IMR-90 (cell line): ENCODE results near the gene TENM4.

ENCODE experiments used
- CEBPB ChIP-seq: IDR thresholded peaks from 2 replicates; pipeline ENCODE4 v1.6.1; 2012; ENCODE audit warnings: low read depth, low read length, improper control_type of control experiment
- MAFK ChIP-seq: IDR thresholded peaks from 2 replicates; pipeline ENCODE4 v1.6.1; 2012; ENCODE audit warnings: low read depth, low read length, improper control_type of control experiment
- MAZ ChIP-seq: IDR thresholded peaks from 2 replicates; pipeline ENCODE4 v1.6.1; 2012; ENCODE audit warnings: low read depth, mild to moderate bottlenecking, low read length, improper control_type of control experiment, moderate library complexity, borderline replicate concordance
- MXI1 ChIP-seq: IDR thresholded peaks from 2 replicates; pipeline ENCODE4 v1.6.1; 2012; ENCODE audit warnings: low read depth, mild to moderate bottlenecking, low read length, moderate library complexity, borderline replicate concordance
- POLR2A ChIP-seq: IDR thresholded peaks from 2 replicates; pipeline ENCODE4 v1.6.1; 2012; ENCODE audit warnings: mild to moderate bottlenecking, low read depth, low read length
- RAD21 ChIP-seq: IDR thresholded peaks from 2 replicates; pipeline ENCODE4 v1.6.1; 2012; ENCODE audit warnings: low read length, improper control_type of control experiment
- SMC3 ChIP-seq: fragments of 150-350 bp; IDR thresholded peaks from 2 replicates; pipeline ENCODE4 v1.6.1; 2016; ENCODE audit warnings: low read depth, mild to moderate bottlenecking, antibody characterized with exemption, low read length, moderate library complexity
- TF ChIP-seq, protein P1 (sequence below): conservative IDR thresholded peaks from 2 replicates; pipeline ENCODE4 v1.5.1; 2012; ENCODE audit warnings: mild to moderate bottlenecking, low read depth, low read length, improper control_type of control experiment
- TF ChIP-seq, protein P2 (sequence below): fragments of 150-350 bp; IDR thresholded peaks from 2 replicates; pipeline ENCODE4 v1.6.1; 2017; ENCODE audit warnings: mild to moderate bottlenecking, antibody characterized with exemption, low read length, low read depth
- TF ChIP-seq, protein P3 (sequence below): fragments of 150-350 bp; IDR thresholded peaks from 2 replicates; pipeline ENCODE4 v1.6.1; 2016; ENCODE audit warnings: low read depth, mild to moderate bottlenecking, low read length, moderate library complexity, borderline replicate concordance

DNA sequence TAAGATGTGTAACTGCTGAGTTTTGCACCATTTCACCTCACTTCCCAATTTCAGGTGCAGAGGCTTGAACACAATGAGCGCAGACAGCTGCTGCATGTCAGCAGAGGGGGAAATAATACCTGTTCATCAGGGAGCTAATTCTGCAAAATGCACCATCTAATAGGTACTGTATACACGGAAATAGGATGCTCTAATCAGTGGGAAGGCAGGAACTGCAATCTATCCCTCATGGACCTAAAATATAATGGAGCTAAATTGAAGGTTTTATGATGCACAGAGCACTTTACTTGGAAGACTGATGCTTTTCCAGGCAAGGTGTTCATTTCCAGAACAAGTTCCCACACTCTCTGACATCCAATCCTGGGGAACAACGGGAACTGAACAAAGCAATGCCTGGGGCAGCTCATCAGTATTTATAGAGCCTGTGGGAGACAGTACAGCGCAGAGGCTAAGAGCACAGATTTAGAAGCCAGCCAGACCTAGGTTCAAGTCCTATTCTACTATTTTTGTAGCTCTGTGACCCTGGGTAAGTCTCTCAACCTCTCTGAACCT lies 78.5 kb downstream of the TENM4 start:
- TF ChIP-seq MXI1 (no peak), POLR2A (no peak), RAD21 (no peak), MAZ (no peak), SMC3 (no peak), MAFK (no peak), CEBPB (no peak)
- TF ChIP-seq, protein P1, sequence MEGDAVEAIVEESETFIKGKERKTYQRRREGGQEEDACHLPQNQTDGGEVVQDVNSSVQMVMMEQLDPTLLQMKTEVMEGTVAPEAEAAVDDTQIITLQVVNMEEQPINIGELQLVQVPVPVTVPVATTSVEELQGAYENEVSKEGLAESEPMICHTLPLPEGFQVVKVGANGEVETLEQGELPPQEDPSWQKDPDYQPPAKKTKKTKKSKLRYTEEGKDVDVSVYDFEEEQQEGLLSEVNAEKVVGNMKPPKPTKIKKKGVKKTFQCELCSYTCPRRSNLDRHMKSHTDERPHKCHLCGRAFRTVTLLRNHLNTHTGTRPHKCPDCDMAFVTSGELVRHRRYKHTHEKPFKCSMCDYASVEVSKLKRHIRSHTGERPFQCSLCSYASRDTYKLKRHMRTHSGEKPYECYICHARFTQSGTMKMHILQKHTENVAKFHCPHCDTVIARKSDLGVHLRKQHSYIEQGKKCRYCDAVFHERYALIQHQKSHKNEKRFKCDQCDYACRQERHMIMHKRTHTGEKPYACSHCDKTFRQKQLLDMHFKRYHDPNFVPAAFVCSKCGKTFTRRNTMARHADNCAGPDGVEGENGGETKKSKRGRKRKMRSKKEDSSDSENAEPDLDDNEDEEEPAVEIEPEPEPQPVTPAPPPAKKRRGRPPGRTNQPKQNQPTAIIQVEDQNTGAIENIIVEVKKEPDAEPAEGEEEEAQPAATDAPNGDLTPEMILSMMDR, result no peak
- TF ChIP-seq, protein P2, sequence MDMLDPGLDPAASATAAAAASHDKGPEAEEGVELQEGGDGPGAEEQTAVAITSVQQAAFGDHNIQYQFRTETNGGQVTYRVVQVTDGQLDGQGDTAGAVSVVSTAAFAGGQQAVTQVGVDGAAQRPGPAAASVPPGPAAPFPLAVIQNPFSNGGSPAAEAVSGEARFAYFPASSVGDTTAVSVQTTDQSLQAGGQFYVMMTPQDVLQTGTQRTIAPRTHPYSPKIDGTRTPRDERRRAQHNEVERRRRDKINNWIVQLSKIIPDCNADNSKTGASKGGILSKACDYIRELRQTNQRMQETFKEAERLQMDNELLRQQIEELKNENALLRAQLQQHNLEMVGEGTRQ, result no peak
- TF ChIP-seq, protein P3, sequence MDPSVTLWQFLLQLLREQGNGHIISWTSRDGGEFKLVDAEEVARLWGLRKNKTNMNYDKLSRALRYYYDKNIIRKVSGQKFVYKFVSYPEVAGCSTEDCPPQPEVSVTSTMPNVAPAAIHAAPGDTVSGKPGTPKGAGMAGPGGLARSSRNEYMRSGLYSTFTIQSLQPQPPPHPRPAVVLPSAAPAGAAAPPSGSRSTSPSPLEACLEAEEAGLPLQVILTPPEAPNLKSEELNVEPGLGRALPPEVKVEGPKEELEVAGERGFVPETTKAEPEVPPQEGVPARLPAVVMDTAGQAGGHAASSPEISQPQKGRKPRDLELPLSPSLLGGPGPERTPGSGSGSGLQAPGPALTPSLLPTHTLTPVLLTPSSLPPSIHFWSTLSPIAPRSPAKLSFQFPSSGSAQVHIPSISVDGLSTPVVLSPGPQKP, result no peak
